H9 (cell line): Measurements from ENCODE around the gene CENPP. TPM values are rescaled to one million over a fixed set of nuclear protein-coding genes. Genes with fewer than 3 reads are reported as not detected.

Experiments
- DNase-seq: peaks from one replicate; pipeline ENCODE4 v3.0.0-alpha.2; 2017
- H2AFZ ChIP-seq: one replicate; pipeline ENCODE4 v1.6.1; 2013; ENCODE audit warnings: mild to moderate bottlenecking, low read length, control low read depth, moderate library complexity
- H2AK5ac ChIP-seq: 2 replicates; pipeline ENCODE4 v1.6.1; 2013; ENCODE audit warnings: low read length, control low read depth, mixed read lengths; ENCODE audit not compliant: insufficient read length
- H2BK120ac ChIP-seq: one replicate; pipeline ENCODE4 v1.6.1; 2013; ENCODE audit warnings: low read depth, mild to moderate bottlenecking, low read length, control low read depth, inconsistent platforms; ENCODE audit not compliant: poor library complexity, severe bottlenecking
- H2BK12ac ChIP-seq: 2 replicates; pipeline ENCODE4 v1.6.1; 2013; ENCODE audit warnings: low read length, control low read depth, mixed read lengths, low read depth; ENCODE audit not compliant: insufficient read length
- H2BK15ac ChIP-seq: 2 replicates; pipeline ENCODE4 v1.6.1; 2013; ENCODE audit warnings: low read depth, low read length, control low read depth
- H2BK20ac ChIP-seq: one replicate; pipeline ENCODE4 v1.6.1; 2013; ENCODE audit warnings: low read depth, mild to moderate bottlenecking, low read length, control low read depth, inconsistent platforms; ENCODE audit not compliant: poor library complexity, severe bottlenecking
- H2BK5ac ChIP-seq: 2 replicates; pipeline ENCODE4 v1.6.1; 2013; ENCODE audit warnings: low read length, control low read depth, mixed read lengths; ENCODE audit not compliant: insufficient read length
- H3K14ac ChIP-seq: 2 replicates; pipeline ENCODE4 v1.6.1; 2013; ENCODE audit warnings: low read length, control low read depth; ENCODE audit not compliant: insufficient read depth
- H3K18ac ChIP-seq: 2 replicates; pipeline ENCODE4 v1.6.1; 2013; ENCODE audit warnings: low read depth, mild to moderate bottlenecking, mixed read lengths, low read length, control low read depth; ENCODE audit not compliant: insufficient read length
- H3K23ac ChIP-seq: 2 replicates; pipeline ENCODE4 v1.6.1; 2013; ENCODE audit warnings: low read length, control low read depth, mixed read lengths, low read depth; ENCODE audit not compliant: insufficient read length
- H3K23me2 ChIP-seq: 2 replicates; pipeline ENCODE4 v1.6.1; 2013; ENCODE audit warnings: low read depth, mild to moderate bottlenecking, mixed read lengths, low read length, control low read depth; ENCODE audit not compliant: insufficient read length, poor library complexity, severe bottlenecking
- H3K27ac ChIP-seq: 2 replicates; pipeline ENCODE4 v1.5.1; 2013; ENCODE audit warnings: low read length, control low read depth, mixed read lengths, low read depth; ENCODE audit not compliant: insufficient read length
- H3K27me3 ChIP-seq: 2 replicates; pipeline ENCODE4 v1.6.1; 2013; ENCODE audit warnings: low read length, control low read depth, inconsistent platforms; ENCODE audit not compliant: insufficient read depth
- H3K4ac ChIP-seq: 2 replicates; pipeline ENCODE4 v1.6.1; 2013; ENCODE audit warnings: low read depth, mild to moderate bottlenecking, control low read depth, inconsistent platforms, low read length, moderate library complexity
- H3K4me1 ChIP-seq: 2 replicates; pipeline ENCODE4 v1.6.1; 2013; ENCODE audit warnings: low read length, control low read depth, inconsistent platforms; ENCODE audit not compliant: insufficient read depth
- H3K4me2 ChIP-seq: 2 replicates; pipeline ENCODE4 v1.6.1; 2013; ENCODE audit warnings: low read length, control low read depth, mixed read lengths; ENCODE audit not compliant: insufficient read length, insufficient read depth
- H3K56ac ChIP-seq: 2 replicates; pipeline ENCODE4 v1.6.1; 2013; ENCODE audit warnings: low read depth, mild to moderate bottlenecking, mixed read lengths, low read length, control low read depth; ENCODE audit not compliant: insufficient read length
- H3K79me1 ChIP-seq: 2 replicates; pipeline ENCODE4 v1.6.1; 2013; ENCODE audit warnings: low read depth, mild to moderate bottlenecking, moderate library complexity, low read length, control low read depth, inconsistent platforms; ENCODE audit not compliant: insufficient read depth, poor library complexity, severe bottlenecking
- H3K79me2 ChIP-seq: 2 replicates; pipeline ENCODE4 v1.6.1; 2013; ENCODE audit warnings: low read length, control low read depth, inconsistent platforms; ENCODE audit not compliant: insufficient read depth
- H3K9ac ChIP-seq: 2 replicates; pipeline ENCODE4 v1.6.1; 2013; ENCODE audit warnings: low read length, control low read depth, mixed read lengths; ENCODE audit not compliant: insufficient read length; ENCODE audit errors: extremely low read depth
- H3K9me3 ChIP-seq: one replicate; pipeline ENCODE4 v1.6.1; 2013; ENCODE audit warnings: low read depth, low read length, inconsistent platforms; ENCODE audit not compliant: control insufficient read depth
- H3T11ph ChIP-seq: one replicate; pipeline ENCODE4 v1.6.1; 2013; ENCODE audit warnings: mild to moderate bottlenecking, low read length, control low read depth, inconsistent platforms
- H4K20me1 ChIP-seq: one replicate; pipeline ENCODE4 v1.6.1; 2013; ENCODE audit not compliant: control insufficient read depth, insufficient read length, insufficient read depth
- H4K5ac ChIP-seq: 2 replicates; pipeline ENCODE4 v1.6.1; 2013; ENCODE audit warnings: low read depth, mild to moderate bottlenecking, mixed read lengths, low read length, control low read depth; ENCODE audit not compliant: insufficient read length
- H4K8ac ChIP-seq: replicated peaks from 2 replicates; pipeline ENCODE4 v1.6.1; 2013; ENCODE audit warnings: low read length, control low read depth, mixed read lengths, low read depth; ENCODE audit not compliant: insufficient read length
- H4K91ac ChIP-seq: 2 replicates; pipeline ENCODE4 v1.6.1; 2013; ENCODE audit warnings: low read depth, mild to moderate bottlenecking, moderate library complexity, mixed read lengths, low read length, control low read depth; ENCODE audit not compliant: insufficient read length
- H3K27ac Mint-ChIP-seq, 3 experiments: 2 replicates in 2 of 3; 3 replicates in 1 of 3; pipeline ENCODE4 v1.8.0; 2020 to 2021; ENCODE audit warnings: mixed read lengths in 3 of 3, mild to moderate bottlenecking in 1 of 3, moderate library complexity in 1 of 3
- H3K27me3 Mint-ChIP-seq: 2 replicates; pipeline ENCODE4 v1.8.0; 2021; ENCODE audit warnings: low read depth, mild to moderate bottlenecking, moderate library complexity, mixed read lengths
- H3K36me3 Mint-ChIP-seq, 3 experiments: 2 replicates in 2 of 3; 3 replicates in 1 of 3; pipeline ENCODE4 v1.8.0; 2020 to 2021; ENCODE audit warnings: low read depth in 3 of 3, mixed read lengths in 3 of 3; ENCODE audit not compliant: insufficient read depth in 1 of 3
- H3K4me1 Mint-ChIP-seq, 2 experiments: 2 replicates each; pipeline ENCODE4 v1.8.0; 2020; ENCODE audit warnings: mixed read lengths in 2 of 2
- H3K4me3 Mint-ChIP-seq, 2 experiments: 2 replicates in 1 of 2; 3 replicates in 1 of 2; pipeline ENCODE4 v1.8.0; 2020 to 2021; ENCODE audit warnings: mild to moderate bottlenecking in 2 of 2, mixed read lengths in 2 of 2, moderate library complexity in 1 of 2
- H3K9me3 Mint-ChIP-seq, 2 experiments: 2 replicates in 1 of 2; 3 replicates in 1 of 2; pipeline ENCODE4 v1.8.0; 2020; ENCODE audit warnings: mild to moderate bottlenecking in 2 of 2, mixed read lengths in 2 of 2, moderate library complexity in 1 of 2
- CTCF ChIP-seq: fragments of 200-600 bp; sonication (generic); conservative IDR thresholded peaks from 3 replicates; pipeline ENCODE4 v1.8.0; 2021; ENCODE audit warnings: antibody characterized with exemption, mild to moderate bottlenecking
- WGBS: extraction: QIAGEN DNeasy Blood & Tissue Kit; methylation state at CpG from one replicate; pipeline ENCODE4 v1.1.7; 2013; ENCODE audit warnings: missing lambda C conversion rate, low lambda C conversion rate, mixed read lengths; ENCODE audit not compliant: insufficient read length; ENCODE audit errors: extremely low coverage; 5-methylcytosine and 5-hydroxymethylcytosine counted together
- total RNA-seq: library from RNA; stranded (reverse); gene quantifications from 2 replicates; pipeline ENCODE4 v1.2.1, GENCODE V29; 2021

The CENPP gene
- total RNA-seq, 1 experiment from 2014 or later: 9.1 TPM

GRCh38 chr9:92607088-92607487 lies 281.3 kb downstream of the CENPP start:
- no peak overlapping the region for H3K56ac ChIP-seq
- no peak overlapping the region for H2BK5ac ChIP-seq
- no peaks in the 10 kb centered on the region for H3K79me2 ChIP-seq
- H3K23me2 ChIP-seq: no peaks in the 10 kb centered on the region
- no peaks in the 10 kb centered on the region for H3K9me3 ChIP-seq
- no peak overlapping the region for H3K4me2 ChIP-seq
- H3K79me1 ChIP-seq: no peaks in the 10 kb centered on the region
- no peak overlapping the region for H3K4ac ChIP-seq
- H4K8ac ChIP-seq: no peak overlapping the region
- peaks cover 0 to 7% of the 10 kb centered on the region in 2 experiments; a peak in 2 of 4 replicates for H3K4me1 Mint-ChIP-seq
- no peak overlapping the region for H3K14ac ChIP-seq
- no CpG with 5 or more reads among the region's 2 CpGs for WGBS
- no peak overlapping the region for H4K91ac ChIP-seq
- H3K18ac ChIP-seq: no peak overlapping the region
- H3K27ac ChIP-seq: no peak overlapping the region
- H3K27me3 Mint-ChIP-seq: peaks cover 2% of the 10 kb centered on the region; the same call in 1 of the 2 replicates
- no peak for DNase-seq
- no peak overlapping the region for H2BK120ac ChIP-seq
- no peak overlapping the region for H2BK20ac ChIP-seq
- no peak for TF ChIP-seq CTCF
- H2AFZ ChIP-seq: no peak overlapping the region
- H4K20me1 ChIP-seq: no peaks in the 10 kb centered on the region
- H3K23ac ChIP-seq: no peak overlapping the region
- H3K36me3 Mint-ChIP-seq: peaks cover 5 to 20% (median 5%) of the 10 kb centered on the region in 3 experiments
- H3K27ac Mint-ChIP-seq: no peak overlapping the region
- H3K27me3 ChIP-seq: no peaks in the 10 kb centered on the region
- no peak overlapping the region for H2BK15ac ChIP-seq
- peaks cover 14 to 21% of the 10 kb centered on the region in 2 experiments; a peak in 4 of 5 replicates for H3K9me3 Mint-ChIP-seq
- no peak overlapping the region for H3K9ac ChIP-seq
- H2BK12ac ChIP-seq: no peak overlapping the region
- no peaks in the 10 kb centered on the region for H3K4me1 ChIP-seq
- H3K4me3 Mint-ChIP-seq: no peak overlapping the region
- no peak overlapping the region for H3T11ph ChIP-seq
- H2AK5ac ChIP-seq: no peak overlapping the region
- no peak overlapping the region for H4K5ac ChIP-seq
